Measurements from ENCODE around the gene RASAL3.

GRCh38 chr19:15417699-15418098 is 46.6 kb downstream of the RASAL3 start:
- TF ChIP-seq CTCF (conservative IDR thresholded peaks at IDR 0.05; ENCODE audit: low read length) (no peak), EZH2phosphoT487 (IDR thresholded peaks at IDR 0.05; ENCODE audit: borderline replicate concordance) (no peak)
